HT1080 (cell line): ENCODE measurements around the gene NUDT16L1. TPM values are rescaled to one million over a fixed set of nuclear protein-coding genes. Genes with fewer than 3 reads are reported as not detected.

Source experiments
- small RNA-seq: library from RNA; depleted of rRNA; stranded (forward); fragments of <200 nt; gene quantifications from one replicate; pipeline ENCODE3, GENCODE V24; 2014
- total RNA-seq: library from RNA; depleted of rRNA; stranded (reverse); fragments of >200 nt; shearing (Covaris generic); gene quantifications from 2 replicates; pipeline ENCODE4 v1.2.3, GENCODE V29; 2014; rRNA removed

NUDT16L1 gene
- total RNA-seq, 1 experiment from 2014 or later, result 27.3 TPM

Small RNAs within 50 kb of the gene (small RNA-seq; reads per million reads assigned to genes)
- not detected for gene MIR6769A

Other genes starting within 250 kb of the NUDT16L1 start
- 33.8 and 37.6 TPM in 2 replicates for gene NMRAL1, start 218.9 kb upstream of the NUDT16L1 start, total RNA-seq
- gene HMOX2, start 217.2 kb upstream of the NUDT16L1 start, total RNA-seq, result 84.1 and 92.2 TPM in 2 replicates
- gene CDIP1, start 154.8 kb upstream of the NUDT16L1 start, total RNA-seq, result 14.1 and 21.8 TPM in 2 replicates
- gene C16orf96, start 137.2 kb upstream of the NUDT16L1 start, total RNA-seq, result not detected in 2 replicates
- 30.4 and 44.2 TPM in 2 replicates for gene UBALD1, start 78.7 kb upstream of the NUDT16L1 start, total RNA-seq
- gene MGRN1, start 68.7 kb upstream of the NUDT16L1 start, total RNA-seq, result 13.3 and 24.0 TPM in 2 replicates
- 19.7 and 24.8 TPM in 2 replicates for gene ANKS3, start 40.7 kb downstream of the NUDT16L1 start, total RNA-seq
- 2.5 TPM in 1 of 2 replicates, not detected in the other for gene DNAAF8, start 41.0 kb downstream of the NUDT16L1 start, total RNA-seq
- gene ZNF500, start 73.6 kb downstream of the NUDT16L1 start, total RNA-seq, result 8.5 and 10.6 TPM in 2 replicates
- gene SEPTIN12, start 94.8 kb downstream of the NUDT16L1 start, total RNA-seq, result not detected in 2 replicates
- not detected in 2 replicates for gene SMIM22, start 101.8 kb downstream of the NUDT16L1 start, total RNA-seq
- gene ROGDI, start 109.1 kb downstream of the NUDT16L1 start, total RNA-seq, result 5.7 and 7.6 TPM in 2 replicates
- gene GLYR1, start 153.7 kb downstream of the NUDT16L1 start, total RNA-seq, result 42.4 and 45.8 TPM in 2 replicates
- 28.4 and 36.2 TPM in 2 replicates for gene UBN1, start 153.9 kb downstream of the NUDT16L1 start, total RNA-seq
- gene PPL, start 243.6 kb downstream of the NUDT16L1 start, total RNA-seq, result 0.13 and 0.24 TPM in 2 replicates